HEK293 (cell line): Measurements from ENCODE around the gene BLOC1S3.

Source experiments
- CTCF ChIA-PET: fragments of 350-600 bp; formaldehyde crosslinking; extraction: SDS; loops from one replicate; lab custom pipeline; 2021; ENCODE audit warnings: antibody characterized with exemption; lab: Yijun Ruan, JAX
- POLR2A ChIA-PET: fragments of 300-600 bp; formaldehyde crosslinking; extraction: SDS; loops from one replicate; lab custom pipeline; 2020; ENCODE audit warnings: antibody characterized with exemption, inconsistent platforms; lab: Yijun Ruan, JAX
- H3K27ac ChIP-seq: fragments of 200-500 bp; sonication (Bioruptor generic); 2 replicates; pipeline ENCODE4 v1.5.1; 2014; ENCODE audit warnings: low read depth, low read length, control low read depth, inconsistent platforms; ENCODE audit errors: extremely low read depth
- H3K36me3 ChIP-seq, 2 experiments: fragments of 200-500 bp in 1 of 2; sonication (Bioruptor generic) in 1 of 2; 1 replicate in 1 of 2; 2 replicates in 1 of 2; pipeline ENCODE4 v1.5.1; 2014 to 2017; ENCODE audit warnings: inconsistent platforms in 2 of 2, low read length in 2 of 2; ENCODE audit not compliant: control insufficient read depth in 2 of 2, insufficient read depth in 1 of 2
- H3K4me1 ChIP-seq: fragments of 200-500 bp; sonication (Bioruptor generic); 2 replicates; pipeline ENCODE4 v1.5.1; 2014; ENCODE audit warnings: mild to moderate bottlenecking, low read length, inconsistent platforms; ENCODE audit not compliant: control insufficient read depth, insufficient read depth
- H3K4me3 ChIP-seq: 2 replicates; pipeline ENCODE4 v1.5.1; 2011; ENCODE audit warnings: low read depth, mild to moderate bottlenecking, control low read depth, low read length, moderate library complexity
- H3K9me3 ChIP-seq: fragments of 200-500 bp; sonication (Bioruptor generic); 2 replicates; pipeline ENCODE4 v1.5.1; 2014; ENCODE audit warnings: low read depth, low read length, inconsistent platforms; ENCODE audit not compliant: control insufficient read depth, insufficient read depth
- GFI1B ChIP-seq: fragments of 450-650 bp; formaldehyde crosslinking; IDR thresholded peaks from 2 replicates; pipeline ENCODE4 v1.5.1; 2016; ENCODE audit warnings: missing biosample characterization, missing genetic modification characterization
- GLIS1 ChIP-seq: fragments of 450-650 bp; formaldehyde crosslinking; IDR thresholded peaks from 2 replicates; pipeline ENCODE4 v1.5.1; 2016; ENCODE audit warnings: missing biosample characterization, missing genetic modification characterization
- KLF1 ChIP-seq: fragments of 450-650 bp; formaldehyde crosslinking; IDR thresholded peaks from 2 replicates; pipeline ENCODE4 v1.5.1; 2016; ENCODE audit warnings: missing biosample characterization, missing genetic modification characterization
- MZF1 ChIP-seq: fragments of 450-650 bp; formaldehyde crosslinking; IDR thresholded peaks from 2 replicates; pipeline ENCODE4 v1.5.1; 2017; ENCODE audit warnings: missing biosample characterization, missing genetic modification characterization, borderline replicate concordance
- PRDM1 ChIP-seq: fragments of 450-650 bp; formaldehyde crosslinking; IDR thresholded peaks from 2 replicates; pipeline ENCODE4; 2016; ENCODE audit warnings: missing biosample characterization, missing genetic modification characterization
- ZBTB17 ChIP-seq: fragments of 450-650 bp; formaldehyde crosslinking; IDR thresholded peaks from 2 replicates; pipeline ENCODE4 v1.5.1; 2016; ENCODE audit warnings: missing biosample characterization, missing genetic modification characterization
- ZIC2 ChIP-seq: fragments of 450-650 bp; formaldehyde crosslinking; IDR thresholded peaks from 2 replicates; pipeline ENCODE4 v1.5.1; 2016; ENCODE audit warnings: missing biosample characterization, missing genetic modification characterization
- ZNF10 ChIP-seq: fragments of 450-650 bp; formaldehyde crosslinking; IDR thresholded peaks from 2 replicates; pipeline ENCODE4 v1.5.1; 2017; ENCODE audit warnings: missing biosample characterization, missing genetic modification characterization
- ZNF121 ChIP-seq: fragments of 450-650 bp; formaldehyde crosslinking; IDR thresholded peaks from 2 replicates; pipeline ENCODE4 v1.5.1; 2016; ENCODE audit warnings: missing biosample characterization, missing genetic modification characterization
- ZNF221 ChIP-seq: fragments of 450-650 bp; formaldehyde crosslinking; IDR thresholded peaks from 2 replicates; pipeline ENCODE4 v1.5.1; 2017; ENCODE audit warnings: missing biosample characterization, missing genetic modification characterization, borderline replicate concordance
- ZNF24 ChIP-seq: fragments of 450-650 bp; formaldehyde crosslinking; IDR thresholded peaks from 2 replicates; pipeline ENCODE4 v1.5.1; 2016; ENCODE audit warnings: missing biosample characterization, missing genetic modification characterization
- ZNF335 ChIP-seq: fragments of 450-650 bp; formaldehyde crosslinking; conservative IDR thresholded peaks from 2 replicates; pipeline ENCODE4 v1.5.1; 2016; ENCODE audit warnings: missing biosample characterization, missing genetic modification characterization
- ZNF473 ChIP-seq: fragments of 450-650 bp; formaldehyde crosslinking; IDR thresholded peaks from 2 replicates; pipeline ENCODE4 v1.5.1; 2017; ENCODE audit warnings: missing biosample characterization, missing genetic modification characterization
- ZNF623 ChIP-seq: fragments of 450-650 bp; formaldehyde crosslinking; IDR thresholded peaks from 2 replicates; pipeline ENCODE4 v1.5.1; 2016; ENCODE audit warnings: missing biosample characterization, missing genetic modification characterization
- ZNF654 ChIP-seq: fragments of 450-650 bp; formaldehyde crosslinking; IDR thresholded peaks from 2 replicates; pipeline ENCODE4 v1.5.1; 2016; ENCODE audit warnings: low read depth, missing biosample characterization, missing genetic modification characterization
- TF ChIP-seq, protein P1 (sequence below): fragments of 450-650 bp; formaldehyde crosslinking; IDR thresholded peaks from 2 replicates; pipeline ENCODE4 v1.5.1; 2016; ENCODE audit warnings: missing biosample characterization, missing genetic modification characterization
- TF ChIP-seq, protein P2 (sequence below): fragments of 450-650 bp; IDR thresholded peaks from 2 replicates; pipeline ENCODE4 v1.5.1; 2018; ENCODE audit warnings: missing biosample characterization, missing genetic modification characterization

BLOC1S3 gene

GRCh38 chr19:45180936-45181335 is 2.4 kb downstream of the BLOC1S3 start:
- peaks cover 8% of the 10 kb centered on the region for H3K4me1 ChIP-seq
- no peak overlapping the region for H3K4me3 ChIP-seq
- POLR2A ChIA-PET, result interaction anchor here (4.2 kb wide), 1 partner anchor 89 kb away, joined by 54 read pairs; the partner anchor contains the start of gene PPP1R37
- H3K36me3 ChIP-seq, result peaks cover 8 to 9% of the 10 kb centered on the region in 2 experiments
- H3K27ac ChIP-seq, result 0 out of 2 replicates have a peak overlapping the region, but pooled peaks have one; percentile 24
- CTCF ChIA-PET, result interaction anchor here (0.7 to 1.3 kb wide), 4 partner anchors 9 to 158 kb away, joined by 3 to 8 read pairs (median 4); partner anchors contain the start of gene PPP1R37
- no peaks in the 10 kb centered on the region for H3K9me3 ChIP-seq
- no peak for TF ChIP-seq ZNF654 (tag by site-specific recombination)
- TF ChIP-seq, protein P1, sequence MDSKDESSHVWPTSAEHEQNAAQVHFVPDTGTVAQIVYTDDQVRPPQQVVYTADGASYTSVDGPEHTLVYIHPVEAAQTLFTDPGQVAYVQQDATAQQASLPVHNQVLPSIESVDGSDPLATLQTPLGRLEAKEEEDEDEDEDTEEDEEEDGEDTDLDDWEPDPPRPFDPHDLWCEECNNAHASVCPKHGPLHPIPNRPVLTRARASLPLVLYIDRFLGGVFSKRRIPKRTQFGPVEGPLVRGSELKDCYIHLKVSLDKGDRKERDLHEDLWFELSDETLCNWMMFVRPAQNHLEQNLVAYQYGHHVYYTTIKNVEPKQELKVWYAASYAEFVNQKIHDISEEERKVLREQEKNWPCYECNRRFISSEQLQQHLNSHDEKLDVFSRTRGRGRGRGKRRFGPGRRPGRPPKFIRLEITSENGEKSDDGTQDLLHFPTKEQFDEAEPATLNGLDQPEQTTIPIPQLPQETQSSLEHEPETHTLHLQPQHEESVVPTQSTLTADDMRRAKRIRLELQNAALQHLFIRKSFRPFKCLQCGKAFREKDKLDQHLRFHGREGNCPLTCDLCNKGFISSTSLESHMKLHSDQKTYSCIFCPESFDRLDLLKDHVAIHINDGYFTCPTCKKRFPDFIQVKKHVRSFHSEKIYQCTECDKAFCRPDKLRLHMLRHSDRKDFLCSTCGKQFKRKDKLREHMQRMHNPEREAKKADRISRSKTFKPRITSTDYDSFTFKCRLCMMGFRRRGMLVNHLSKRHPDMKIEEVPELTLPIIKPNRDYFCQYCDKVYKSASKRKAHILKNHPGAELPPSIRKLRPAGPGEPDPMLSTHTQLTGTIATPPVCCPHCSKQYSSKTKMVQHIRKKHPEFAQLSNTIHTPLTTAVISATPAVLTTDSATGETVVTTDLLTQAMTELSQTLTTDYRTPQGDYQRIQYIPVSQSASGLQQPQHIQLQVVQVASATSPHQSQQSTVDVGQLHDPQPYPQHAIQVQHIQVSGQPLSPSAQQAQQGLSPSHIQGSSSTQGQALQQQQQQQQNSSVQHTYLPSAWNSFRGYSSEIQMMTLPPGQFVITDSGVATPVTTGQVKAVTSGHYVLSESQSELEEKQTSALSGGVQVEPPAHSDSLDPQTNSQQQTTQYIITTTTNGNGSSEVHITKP (tag by site-specific recombination), result peak; percentile 64
- TF ChIP-seq, all 188 proteins: peak for 1

- CTCF ChIA-PET, result interaction anchor here (0.6 kb wide), 5 partner anchors 20 to 459 kb away, joined by 3 to 5 read pairs (median 3); no protein-coding TSS in a partner anchor
- Histone ChIP-seq H3K27ac (no peak overlapping the region), H3K4me1 (peaks cover 5% of the 10 kb centered on the region), H3K4me3 (no peak overlapping the region), H3K36me3 (peaks cover 8 to 9% of the 10 kb centered on the region in 2 experiments), H3K9me3 (no peaks in the 10 kb centered on the region)
- TF ChIP-seq KLF1 (tag by site-specific recombination), result 0 out of 2 replicates have a peak, but pooled peaks have one; percentile 61
- peak; percentile 83 for TF ChIP-seq ZNF623 (tag by site-specific recombination)
- TF ChIP-seq GFI1B (tag by site-specific recombination), result no peak
- TF ChIP-seq PRDM1 (tag by site-specific recombination), result peak; percentile 44
- POLR2A ChIA-PET, result interaction anchor here (0.7 to 1.4 kb wide), 2 partner anchors 91 to 285 kb away, joined by 4 read pairs; no protein-coding TSS in a partner anchor
Measured at GRCh38 chr19:45182758-45183157, 4.2 kb downstream of the BLOC1S3 start.

DNA sequence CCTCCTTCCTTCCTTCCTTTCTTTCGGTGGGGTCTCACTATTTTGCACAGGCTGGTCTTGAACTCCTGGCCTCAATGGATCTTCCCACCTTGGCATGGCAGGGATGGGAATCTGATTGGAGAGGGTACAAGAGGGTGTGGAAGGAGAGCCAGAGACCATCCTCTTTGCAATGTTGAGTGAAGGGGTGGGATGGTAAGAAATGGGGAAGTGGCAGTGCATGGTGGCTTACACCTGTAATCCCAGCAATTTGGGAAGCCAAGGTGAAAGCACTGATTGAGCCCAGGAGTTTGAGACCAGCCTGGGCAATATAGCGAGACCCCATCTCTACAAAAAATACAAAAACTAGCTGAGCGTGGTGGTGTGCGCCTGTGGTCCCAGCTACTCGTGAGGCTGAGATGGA is 5.5 kb downstream of the BLOC1S3 start:
- H3K9me3 ChIP-seq, result no peaks in the 10 kb centered on the region
- CTCF ChIA-PET, result no interaction called here
- H3K4me1 ChIP-seq, result peaks cover 5% of the 10 kb centered on the region
- no peak for TF ChIP-seq ZNF473 (tag by site-specific recombination)
- TF ChIP-seq ZNF121 (tag by site-specific recombination), result 0 out of 2 replicates have a peak, but pooled peaks have one; percentile 37
- H3K27ac ChIP-seq, result no peak overlapping the region
- H3K4me3 ChIP-seq, result no peak overlapping the region
- POLR2A ChIA-PET, result interaction anchor here (0.6 to 0.7 kb wide), 4 partner anchors 109 to 174 kb away, joined by 3 to 7 read pairs (median 3); no protein-coding TSS in a partner anchor
- peaks cover 8 to 9% of the 10 kb centered on the region in 2 experiments for H3K36me3 ChIP-seq

DNA sequence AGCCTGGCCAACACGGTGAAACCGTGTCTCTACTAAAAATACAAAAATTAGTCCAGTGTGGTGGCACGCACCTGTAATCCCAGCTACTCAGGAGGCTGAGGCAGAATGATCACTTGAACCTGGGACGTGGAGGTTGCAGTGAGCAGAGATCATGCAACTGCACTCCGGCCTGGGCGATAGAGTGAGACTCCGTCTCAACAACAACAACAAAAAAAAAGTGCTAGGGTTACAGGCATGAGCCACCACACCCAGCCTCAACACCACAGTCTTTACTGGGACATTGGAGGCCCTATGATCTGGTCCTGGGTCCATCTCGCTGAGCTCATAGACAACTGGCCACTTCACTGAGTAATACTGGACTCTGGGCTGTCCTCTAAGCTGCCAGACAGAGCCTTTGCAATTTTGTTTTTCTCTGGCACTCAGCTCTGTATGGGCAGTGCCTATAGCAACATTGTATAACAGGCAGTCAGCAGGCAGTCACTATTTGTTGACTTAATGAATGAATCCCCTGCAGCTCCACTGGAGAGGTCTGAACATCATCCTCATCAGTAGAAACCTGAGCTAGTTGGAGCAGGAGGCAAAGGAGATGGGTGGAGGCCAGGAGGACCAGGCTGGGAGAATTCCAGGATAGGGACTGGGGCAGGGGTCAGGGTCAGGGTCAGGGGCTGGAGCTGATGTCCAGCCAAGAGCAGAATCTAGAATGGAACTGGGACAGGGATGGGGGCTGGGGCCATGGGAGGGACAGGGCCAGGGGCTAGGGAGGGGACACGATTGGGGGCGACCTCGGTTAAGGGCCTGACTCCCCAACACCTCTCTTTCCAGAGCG is 8.1 kb downstream of the BLOC1S3 start:
- TF ChIP-seq, protein P2, sequence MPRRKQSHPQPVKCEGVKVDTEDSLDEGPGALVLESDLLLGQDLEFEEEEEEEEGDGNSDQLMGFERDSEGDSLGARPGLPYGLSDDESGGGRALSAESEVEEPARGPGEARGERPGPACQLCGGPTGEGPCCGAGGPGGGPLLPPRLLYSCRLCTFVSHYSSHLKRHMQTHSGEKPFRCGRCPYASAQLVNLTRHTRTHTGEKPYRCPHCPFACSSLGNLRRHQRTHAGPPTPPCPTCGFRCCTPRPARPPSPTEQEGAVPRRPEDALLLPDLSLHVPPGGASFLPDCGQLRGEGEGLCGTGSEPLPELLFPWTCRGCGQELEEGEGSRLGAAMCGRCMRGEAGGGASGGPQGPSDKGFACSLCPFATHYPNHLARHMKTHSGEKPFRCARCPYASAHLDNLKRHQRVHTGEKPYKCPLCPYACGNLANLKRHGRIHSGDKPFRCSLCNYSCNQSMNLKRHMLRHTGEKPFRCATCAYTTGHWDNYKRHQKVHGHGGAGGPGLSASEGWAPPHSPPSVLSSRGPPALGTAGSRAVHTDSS (tag by site-specific recombination), result 0 out of 2 replicates have a peak, but pooled peaks have one; percentile 23
- TF ChIP-seq KLF1 (tag by site-specific recombination) (0 out of 2 replicates have a peak, but pooled peaks have one; percentile 9), ZNF24 (tag by site-specific recombination) (peak; percentile 61; the same call in 1 of the 2 replicates), MZF1 (tag by site-specific recombination) (no peak), ZNF221 (tag by site-specific recombination) (no peak), ZBTB17 (tag by site-specific recombination) (peak; percentile 91), GLIS1 (tag by site-specific recombination) (peak; percentile 66), ZNF335 (tag by site-specific recombination) (peak; percentile 94), ZNF10 (tag by site-specific recombination) (peak; percentile 79; the same call in 1 of the 2 replicates), ZIC2 (tag by site-specific recombination) (peak; percentile 56)
- H3K9me3 ChIP-seq, result no peaks in the 10 kb centered on the region
- POLR2A ChIA-PET, result no interaction called here
- H3K36me3 ChIP-seq, result peaks cover 0 to under 1% of the 10 kb centered on the region in 2 experiments; a peak in 1 of 3 replicates
- CTCF ChIA-PET, result interaction anchor here (0.6 to 3.1 kb wide), 11 partner anchors 8 to 616 kb away, joined by 3 to 16 read pairs (median 3); partner anchors contain the start of genes BLOC1S3 and TRAPPC6A
- no peaks in the 10 kb centered on the region for H3K4me1 ChIP-seq
- H3K27ac ChIP-seq, result no peak overlapping the region
- H3K4me3 ChIP-seq, result no peak overlapping the region
